Lower leg skin (tissue), 4 donors: Measurements from ENCODE around the gene ZNF492. TPM values are rescaled to one million over a fixed set of nuclear protein-coding genes. Genes with fewer than 3 reads are reported as not detected.
"Not testable (repeated sequence)": the region's sequence is repeated elsewhere in the genome, so short reads cannot be mapped to it uniquely, and the experiment has no call there.

Experiments
- DNase-seq, 2 donors: peaks; one replicate each; pipeline ENCODE4 v3.0.0-alpha.2; 2019; ENCODE audit warnings: low spot score in 2 of 2
- H3K4me3 ChIP-seq: fragments of 200-600 bp; sonication (generic); 2 replicates; pipeline ENCODE4 v1.5.1; 2017; ENCODE audit warnings: mild to moderate bottlenecking, low read depth; ENCODE audit not compliant: poor library complexity, severe bottlenecking
- CTCF ChIP-seq, 3 donors: fragments of 450-650 bp; IDR thresholded peaks; one replicate each; pipeline ENCODE4 v1.5.1; 2016; ENCODE audit warnings: antibody characterized with exemption in 3 of 3, mild to moderate bottlenecking in 3 of 3, moderate library complexity in 2 of 3
- POLR2A ChIP-seq, 2 donors: fragments of 450-650 bp; IDR thresholded peaks; one replicate each; pipeline ENCODE4 v1.6.1; 2016 to 2017; ENCODE audit warnings: antibody characterized with exemption in 2 of 2, mild to moderate bottlenecking in 1 of 2, moderate library complexity in 1 of 2
- WGBS, 2 donors: methylation state at CpG; one replicate each; pipeline ENCODE4 v1.1.5; 2018; 5-methylcytosine and 5-hydroxymethylcytosine counted together
- intact Hi-C: fragments of 100-400 bp; cut with DNase I; formaldehyde crosslinking; loops from one replicate; pipeline ENCODE4 v1.15.0; 2023; ENCODE audit warnings: low total_unique reads
- total RNA-seq, 4 donors: library from RNA; depleted of rRNA; stranded (reverse); fragments of >200 nt; gene quantifications; one replicate each; pipeline ENCODE4 v1.1.0, GENCODE V29; 2016

ZNF492 gene
- under 1 TPM; 0.08 to 0.84 (median 0.23) TPM for total RNA-seq

- WGBS, 2 donors, result 1 to 3% methylated on average over 23 to 34 of the region's 36 CpGs
- peak within 1 kb of the TSS; percentile 41 for H3K4me3 ChIP-seq
- intact Hi-C loops, result not testable (repeated sequence)
- DNase-seq, result peak; percentile 92 to 97
These were observed at the start of gene ZNF492 for GRCh38 chr19:22633706-22634449. Gene ZNF492 (plus strand): TSS chr19:22634324. CDS start chr19:22653400, 19,076 bp downstream.

GRCh38 chr19:22595422-22595821 lies 38.7 kb upstream of the ZNF492 start:
- no peak overlapping the region for H3K4me3 ChIP-seq
- no peak for DNase-seq
- 52 to 65% methylated on average over 11 of the region's 11 CpGs for WGBS, 2 donors
- TF ChIP-seq POLR2A (IDR thresholded peaks at IDR 0.05) (no peak), CTCF (IDR thresholded peaks at IDR 0.05) (no peak)
- intact Hi-C loops, result no loop called here

GRCh38 chr19:22595918-22596341 lies 38.2 kb upstream of the ZNF492 start:
- DNase-seq, result no peak
- 5 to 27% methylated on average over 17 to 20 of the region's 24 CpGs for WGBS, 2 donors
- TF ChIP-seq POLR2A (IDR thresholded peaks at IDR 0.05) (no peak), CTCF (IDR thresholded peaks at IDR 0.05) (no peak)
- no peak overlapping the region for H3K4me3 ChIP-seq
- intact Hi-C loops, result no loop called here

- TF ChIP-seq POLR2A (IDR thresholded peaks at IDR 0.05), result no peak
- TF ChIP-seq CTCF (IDR thresholded peaks at IDR 0.05), result no peak
- DNase-seq, result no peak
- H3K4me3 ChIP-seq, result no peak overlapping the region
- WGBS, 2 donors, result 78 to 85% methylated on average over 18 of the region's 18 CpGs
- intact Hi-C loops, result no loop called here
These were observed 33.2 kb upstream of the ZNF492 start for GRCh38 chr19:22600690-22601648.

- peak in 1 of 2 donors; percentile 2 for DNase-seq
- TF ChIP-seq CTCF (IDR thresholded peaks at IDR 0.05) (no peak), POLR2A (IDR thresholded peaks at IDR 0.05) (no peak)
- intact Hi-C loops, result no loop called here
- H3K4me3 ChIP-seq, result no peak overlapping the region
- WGBS, 2 donors, result 81 to 85% methylated on average over 10 to 12 of the region's 12 CpGs
These were observed 32.1 kb upstream of the ZNF492 start for GRCh38 chr19:22601906-22602630.
